Measurements from ENCODE around the gene ATP2C2.

Gene ATP2C2

GRCh38 chr16:84350685-84351400 lies 17.5 kb upstream of the ATP2C2 start:
- no peak for TF ChIP-seq RARB (CRISPR knock-in tag; IDR thresholded peaks at IDR 0.05)
- TF ChIP-seq, protein P1, sequence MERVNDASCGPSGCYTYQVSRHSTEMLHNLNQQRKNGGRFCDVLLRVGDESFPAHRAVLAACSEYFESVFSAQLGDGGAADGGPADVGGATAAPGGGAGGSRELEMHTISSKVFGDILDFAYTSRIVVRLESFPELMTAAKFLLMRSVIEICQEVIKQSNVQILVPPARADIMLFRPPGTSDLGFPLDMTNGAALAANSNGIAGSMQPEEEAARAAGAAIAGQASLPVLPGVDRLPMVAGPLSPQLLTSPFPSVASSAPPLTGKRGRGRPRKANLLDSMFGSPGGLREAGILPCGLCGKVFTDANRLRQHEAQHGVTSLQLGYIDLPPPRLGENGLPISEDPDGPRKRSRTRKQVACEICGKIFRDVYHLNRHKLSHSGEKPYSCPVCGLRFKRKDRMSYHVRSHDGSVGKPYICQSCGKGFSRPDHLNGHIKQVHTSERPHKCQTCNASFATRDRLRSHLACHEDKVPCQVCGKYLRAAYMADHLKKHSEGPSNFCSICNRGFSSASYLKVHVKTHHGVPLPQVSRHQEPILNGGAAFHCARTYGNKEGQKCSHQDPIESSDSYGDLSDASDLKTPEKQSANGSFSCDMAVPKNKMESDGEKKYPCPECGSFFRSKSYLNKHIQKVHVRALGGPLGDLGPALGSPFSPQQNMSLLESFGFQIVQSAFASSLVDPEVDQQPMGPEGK (CRISPR knock-in tag; IDR thresholded peaks at IDR 0.05; ENCODE audit: borderline replicate concordance) = no peak
- TF ChIP-seq ZNF8 (CRISPR knock-in tag; IDR thresholded peaks at IDR 0.05) = no peak
- TF ChIP-seq, protein P2, sequence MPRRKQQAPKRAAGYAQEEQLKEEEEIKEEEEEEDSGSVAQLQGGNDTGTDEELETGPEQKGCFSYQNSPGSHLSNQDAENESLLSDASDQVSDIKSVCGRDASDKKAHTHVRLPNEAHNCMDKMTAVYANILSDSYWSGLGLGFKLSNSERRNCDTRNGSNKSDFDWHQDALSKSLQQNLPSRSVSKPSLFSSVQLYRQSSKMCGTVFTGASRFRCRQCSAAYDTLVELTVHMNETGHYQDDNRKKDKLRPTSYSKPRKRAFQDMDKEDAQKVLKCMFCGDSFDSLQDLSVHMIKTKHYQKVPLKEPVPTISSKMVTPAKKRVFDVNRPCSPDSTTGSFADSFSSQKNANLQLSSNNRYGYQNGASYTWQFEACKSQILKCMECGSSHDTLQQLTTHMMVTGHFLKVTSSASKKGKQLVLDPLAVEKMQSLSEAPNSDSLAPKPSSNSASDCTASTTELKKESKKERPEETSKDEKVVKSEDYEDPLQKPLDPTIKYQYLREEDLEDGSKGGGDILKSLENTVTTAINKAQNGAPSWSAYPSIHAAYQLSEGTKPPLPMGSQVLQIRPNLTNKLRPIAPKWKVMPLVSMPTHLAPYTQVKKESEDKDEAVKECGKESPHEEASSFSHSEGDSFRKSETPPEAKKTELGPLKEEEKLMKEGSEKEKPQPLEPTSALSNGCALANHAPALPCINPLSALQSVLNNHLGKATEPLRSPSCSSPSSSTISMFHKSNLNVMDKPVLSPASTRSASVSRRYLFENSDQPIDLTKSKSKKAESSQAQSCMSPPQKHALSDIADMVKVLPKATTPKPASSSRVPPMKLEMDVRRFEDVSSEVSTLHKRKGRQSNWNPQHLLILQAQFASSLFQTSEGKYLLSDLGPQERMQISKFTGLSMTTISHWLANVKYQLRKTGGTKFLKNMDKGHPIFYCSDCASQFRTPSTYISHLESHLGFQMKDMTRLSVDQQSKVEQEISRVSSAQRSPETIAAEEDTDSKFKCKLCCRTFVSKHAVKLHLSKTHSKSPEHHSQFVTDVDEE (CRISPR knock-in tag; IDR thresholded peaks at IDR 0.05) = no peak
- TF ChIP-seq ZFP3 (CRISPR knock-in tag; IDR thresholded peaks at IDR 0.05) = no peak
- TF ChIP-seq, protein P3, sequence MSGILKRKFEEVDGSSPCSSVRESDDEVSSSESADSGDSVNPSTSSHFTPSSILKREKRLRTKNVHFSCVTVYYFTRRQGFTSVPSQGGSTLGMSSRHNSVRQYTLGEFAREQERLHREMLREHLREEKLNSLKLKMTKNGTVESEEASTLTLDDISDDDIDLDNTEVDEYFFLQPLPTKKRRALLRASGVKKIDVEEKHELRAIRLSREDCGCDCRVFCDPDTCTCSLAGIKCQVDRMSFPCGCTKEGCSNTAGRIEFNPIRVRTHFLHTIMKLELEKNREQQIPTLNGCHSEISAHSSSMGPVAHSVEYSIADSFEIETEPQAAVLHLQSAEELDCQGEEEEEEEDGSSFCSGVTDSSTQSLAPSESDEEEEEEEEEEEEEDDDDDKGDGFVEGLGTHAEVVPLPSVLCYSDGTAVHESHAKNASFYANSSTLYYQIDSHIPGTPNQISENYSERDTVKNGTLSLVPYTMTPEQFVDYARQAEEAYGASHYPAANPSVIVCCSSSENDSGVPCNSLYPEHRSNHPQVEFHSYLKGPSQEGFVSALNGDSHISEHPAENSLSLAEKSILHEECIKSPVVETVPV (CRISPR knock-in tag; IDR thresholded peaks at IDR 0.05) = no peak
- no peak for TF ChIP-seq ISL1 (CRISPR knock-in tag; IDR thresholded peaks at IDR 0.05)
- no peak for TF ChIP-seq OSR1 (CRISPR knock-in tag; IDR thresholded peaks at IDR 0.05)
- TF ChIP-seq GLIS3 (CRISPR knock-in tag; IDR thresholded peaks at IDR 0.05) = no peak
- TF ChIP-seq CSDC2 (CRISPR knock-in tag; IDR thresholded peaks at IDR 0.05) = no peak
- no peak for TF ChIP-seq ARNTL (CRISPR knock-in tag; IDR thresholded peaks at IDR 0.05; ENCODE audit: borderline replicate concordance, low read depth)
- no peak for TF ChIP-seq ZFP30 (CRISPR knock-in tag; IDR thresholded peaks at IDR 0.05)
- no peak for TF ChIP-seq ZNF70 (CRISPR knock-in tag; IDR thresholded peaks at IDR 0.05)
- no peak for TF ChIP-seq POU6F1 (CRISPR knock-in tag; IDR thresholded peaks at IDR 0.05; ENCODE audit: borderline replicate concordance, low read depth)
- no peak for TF ChIP-seq ESRRG (CRISPR knock-in tag; IDR thresholded peaks at IDR 0.05)
- TF ChIP-seq ZC3H10 (CRISPR knock-in tag; IDR thresholded peaks at IDR 0.05) = no peak
- no peak for TF ChIP-seq BACH2 (CRISPR knock-in tag; IDR thresholded peaks at IDR 0.05; ENCODE audit: borderline replicate concordance)
- TF ChIP-seq TCF4 (CRISPR knock-in tag; IDR thresholded peaks at IDR 0.05; ENCODE audit: borderline replicate concordance) = no peak
- TF ChIP-seq TOX (CRISPR knock-in tag; IDR thresholded peaks at IDR 0.05; ENCODE audit: borderline replicate concordance) = no peak
- ATAC-seq = no peak

- TF ChIP-seq ZNF8 (CRISPR knock-in tag; IDR thresholded peaks at IDR 0.05) (no peak), TCF4 (CRISPR knock-in tag; IDR thresholded peaks at IDR 0.05; ENCODE audit: borderline replicate concordance) (no peak), ESRRG (CRISPR knock-in tag; IDR thresholded peaks at IDR 0.05) (no peak), GLIS3 (CRISPR knock-in tag; IDR thresholded peaks at IDR 0.05) (no peak), ISL1 (CRISPR knock-in tag; IDR thresholded peaks at IDR 0.05) (no peak), ARNTL (CRISPR knock-in tag; IDR thresholded peaks at IDR 0.05; ENCODE audit: borderline replicate concordance, low read depth) (no peak), ZC3H10 (CRISPR knock-in tag; IDR thresholded peaks at IDR 0.05) (no peak)
- TF ChIP-seq, protein P1 (CRISPR knock-in tag; IDR thresholded peaks at IDR 0.05; ENCODE audit: borderline replicate concordance) = no peak
- TF ChIP-seq, protein P4, sequence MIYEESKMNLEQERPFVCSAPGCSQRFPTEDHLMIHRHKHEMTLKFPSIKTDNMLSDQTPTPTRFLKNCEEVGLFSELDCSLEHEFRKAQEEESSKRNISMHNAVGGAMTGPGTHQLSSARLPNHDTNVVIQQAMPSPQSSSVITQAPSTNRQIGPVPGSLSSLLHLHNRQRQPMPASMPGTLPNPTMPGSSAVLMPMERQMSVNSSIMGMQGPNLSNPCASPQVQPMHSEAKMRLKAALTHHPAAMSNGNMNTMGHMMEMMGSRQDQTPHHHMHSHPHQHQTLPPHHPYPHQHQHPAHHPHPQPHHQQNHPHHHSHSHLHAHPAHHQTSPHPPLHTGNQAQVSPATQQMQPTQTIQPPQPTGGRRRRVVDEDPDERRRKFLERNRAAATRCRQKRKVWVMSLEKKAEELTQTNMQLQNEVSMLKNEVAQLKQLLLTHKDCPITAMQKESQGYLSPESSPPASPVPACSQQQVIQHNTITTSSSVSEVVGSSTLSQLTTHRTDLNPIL (CRISPR knock-in tag; IDR thresholded peaks at IDR 0.05; ENCODE audit: low read depth) = no peak
- ATAC-seq = no peak
Measured at GRCh38 chr16:84351630-84352029, 16.7 kb upstream of the ATP2C2 start.
